NCI-H2107 treated with DMSO at 0.1 percent for 48 hours (cell line): Measurements from ENCODE around the gene RERE.
"Not testable (repeated sequence)": the region's sequence is repeated elsewhere in the genome, so short reads cannot be mapped to it uniquely, and the experiment has no call there.

Experiments used
- DNase-seq: peaks from one replicate; lab custom pipeline; 2025; ENCODE audit not compliant: unreplicated experiment; lab: John Stamatoyannopoulos, UW

Gene RERE

DNA sequence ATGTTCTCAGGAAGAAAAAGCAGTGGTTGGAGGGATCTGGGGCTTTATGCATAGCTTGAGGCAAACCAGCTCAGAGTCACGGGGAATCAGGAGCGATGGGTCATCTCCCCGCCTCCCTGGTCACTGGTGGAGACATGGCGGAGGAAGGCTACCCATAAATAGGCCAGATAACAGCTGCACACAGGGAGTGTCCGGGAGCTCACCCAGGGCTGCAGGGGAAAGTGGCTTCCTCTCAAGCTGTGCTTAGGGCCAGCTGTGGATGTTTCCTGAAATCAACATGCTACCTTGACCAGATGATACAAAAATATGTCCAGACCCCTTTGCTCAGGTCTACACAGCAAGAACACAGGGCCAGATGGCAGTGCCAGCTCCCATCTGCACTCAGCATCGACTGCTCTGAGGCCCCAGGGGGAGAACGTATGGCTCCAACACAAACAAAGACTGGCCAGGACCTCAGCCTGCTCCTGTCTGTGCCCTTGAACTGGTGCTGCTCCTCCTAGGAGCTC, 27.1 kb upstream of the RERE start:
- DNase-seq: no peak

DNA sequence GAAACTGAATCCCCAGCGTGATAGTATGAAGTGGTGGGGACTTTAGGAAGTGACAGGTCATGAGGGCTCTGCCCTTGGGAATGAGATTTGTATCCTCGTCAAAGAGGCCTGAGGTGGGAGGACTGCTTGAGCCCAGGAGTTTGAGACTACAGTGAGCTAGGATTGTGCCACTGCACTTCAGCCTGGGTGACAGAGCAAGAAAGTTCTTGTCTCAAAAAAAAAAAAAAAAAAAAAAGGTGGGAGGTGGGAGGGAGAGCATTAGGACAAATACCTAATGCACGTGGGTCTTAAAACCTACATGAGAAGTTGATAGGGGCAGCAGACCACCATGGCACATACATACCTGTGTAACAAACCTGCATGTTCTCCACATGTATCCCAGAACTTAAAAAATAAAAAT, 24.0 kb upstream of the RERE start:
- no peak for DNase-seq

DNA sequence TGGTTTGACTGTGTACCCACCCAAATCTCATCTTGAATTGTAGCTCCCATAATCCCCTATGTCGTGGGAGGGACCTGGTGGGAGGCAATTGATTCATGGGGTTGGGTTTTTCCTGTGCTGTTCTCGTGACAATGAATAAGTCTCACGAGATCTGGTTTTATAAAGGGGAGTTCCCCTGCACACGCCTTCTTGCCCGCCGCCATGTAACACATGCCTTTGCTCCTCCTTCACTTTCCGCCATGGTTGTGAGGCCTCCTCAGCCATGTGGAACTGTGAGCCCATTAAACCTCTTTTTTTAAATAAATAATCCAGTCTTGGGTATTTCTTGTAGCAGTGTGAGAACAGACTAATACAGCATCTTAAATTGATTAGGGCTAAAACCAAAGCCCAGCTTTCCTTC, 22.6 kb upstream of the RERE start:
- no peak for DNase-seq

DNA sequence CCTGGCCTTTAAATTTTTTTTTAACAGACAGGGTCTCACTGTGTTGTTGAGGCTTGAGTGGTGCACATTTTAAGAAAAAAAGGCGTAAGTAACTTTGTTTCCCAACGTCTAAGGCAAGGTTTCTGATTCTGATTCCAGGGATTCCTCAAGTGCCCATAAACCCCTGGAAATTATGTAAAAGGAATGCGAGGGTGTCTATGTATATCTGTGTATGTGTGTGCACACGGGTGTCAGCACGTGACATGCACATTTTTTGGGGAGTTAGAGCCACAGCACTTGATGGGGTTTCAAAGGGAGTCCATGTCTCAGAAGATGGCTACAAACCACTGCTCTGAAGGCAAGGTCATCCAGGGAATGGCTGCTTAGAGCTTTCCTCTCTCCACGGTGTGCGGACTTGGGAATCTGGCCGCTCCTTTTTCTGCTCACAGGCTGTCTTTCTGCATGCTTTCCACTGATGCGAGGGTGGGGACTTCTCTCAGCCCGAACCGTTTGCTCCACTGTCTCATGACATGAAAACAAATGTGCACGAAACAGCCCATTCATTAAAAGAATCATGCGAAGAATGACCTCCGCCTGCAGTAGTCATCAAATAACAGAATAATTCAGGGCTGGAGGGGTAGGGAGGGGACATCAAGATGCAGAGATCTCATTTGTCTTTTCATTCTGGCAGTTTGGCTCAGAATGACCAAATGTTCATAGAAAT, 18.7 kb upstream of the RERE start:
- DNase-seq: no peak

DNA sequence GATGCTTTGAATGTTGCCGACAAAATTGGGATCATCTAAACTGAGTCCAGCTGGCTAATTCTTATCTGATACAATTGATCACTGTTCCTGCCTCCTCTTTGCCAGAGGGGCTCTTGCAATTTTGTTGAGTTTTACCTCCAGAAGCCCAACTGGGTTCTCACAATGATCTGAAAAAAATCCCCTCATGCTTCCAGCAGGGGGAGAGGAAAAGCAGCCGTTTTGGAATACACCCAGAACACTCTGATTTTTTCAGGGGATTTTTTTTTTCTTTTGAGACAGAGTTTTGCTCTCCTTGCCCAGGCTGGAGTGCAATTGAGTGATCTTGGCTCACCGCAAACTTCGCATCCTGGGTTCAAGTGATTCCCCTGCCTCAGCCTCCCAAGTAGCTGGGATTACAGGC, 13.9 kb upstream of the RERE start:
- DNase-seq: no peak

DNA sequence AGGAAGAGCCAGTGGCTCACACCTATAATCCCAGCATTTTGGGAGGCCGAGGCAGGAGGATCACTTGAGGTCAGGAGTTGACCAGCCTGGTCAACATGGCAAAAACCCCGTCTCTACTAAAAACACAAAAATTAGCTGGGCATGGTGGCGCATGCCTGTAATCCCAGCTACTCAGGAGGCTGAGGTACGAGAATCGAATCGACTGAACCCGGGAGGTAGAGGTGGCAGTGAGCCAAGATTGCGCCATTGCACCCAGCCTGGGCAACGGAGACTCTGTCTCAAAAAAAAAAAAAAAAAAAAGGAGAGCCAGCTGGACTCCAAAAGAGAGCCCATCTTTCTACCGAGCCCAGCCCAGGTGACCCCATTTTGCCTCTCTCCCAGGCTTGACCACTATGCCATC, 13.3 kb upstream of the RERE start:
- not testable (repeated sequence) for DNase-seq

DNA sequence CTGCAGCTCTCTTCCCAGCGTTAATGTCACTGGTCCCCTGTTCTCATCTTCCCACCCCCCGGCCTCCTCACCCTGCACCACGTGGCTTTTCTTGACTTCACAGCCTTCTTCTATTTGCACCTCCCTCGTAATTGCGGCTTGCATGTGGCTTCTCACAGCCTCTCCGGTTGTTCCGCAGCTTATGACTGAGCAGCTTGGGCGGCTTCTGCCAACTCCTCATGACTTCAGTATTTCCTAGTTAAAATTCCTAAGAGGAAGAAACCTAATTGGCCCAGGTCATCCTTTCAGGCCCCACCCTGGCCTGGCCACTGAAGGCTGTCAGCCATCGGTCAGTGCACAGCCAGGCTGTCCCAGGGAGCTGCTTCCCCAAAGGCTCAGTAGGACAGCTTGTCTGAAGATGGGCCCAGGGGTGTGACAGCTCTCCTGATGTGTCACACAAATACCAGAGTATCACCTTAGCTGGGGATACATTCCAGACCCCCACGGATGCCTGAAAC, 8.6 kb upstream of the RERE start:
- DNase-seq: no peak

DNA sequence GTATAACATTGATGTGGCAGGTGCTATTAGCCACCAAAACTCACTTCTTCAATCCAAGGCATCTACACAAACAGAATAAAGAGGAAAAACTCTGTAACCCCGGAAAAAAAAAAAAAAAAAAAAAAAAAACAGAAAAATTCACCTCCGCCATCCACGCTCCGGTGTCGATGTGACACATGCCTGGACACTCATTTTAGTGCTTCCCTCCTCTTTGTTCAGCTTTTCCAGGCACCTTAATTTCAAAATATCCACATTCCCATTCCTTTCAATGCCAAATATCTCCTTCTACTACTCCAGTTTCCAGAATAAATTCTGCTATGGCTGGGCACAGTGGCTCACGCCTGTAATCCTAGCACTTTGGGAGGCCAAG, 5.8 kb upstream of the RERE start:
- no peak for DNase-seq

DNA sequence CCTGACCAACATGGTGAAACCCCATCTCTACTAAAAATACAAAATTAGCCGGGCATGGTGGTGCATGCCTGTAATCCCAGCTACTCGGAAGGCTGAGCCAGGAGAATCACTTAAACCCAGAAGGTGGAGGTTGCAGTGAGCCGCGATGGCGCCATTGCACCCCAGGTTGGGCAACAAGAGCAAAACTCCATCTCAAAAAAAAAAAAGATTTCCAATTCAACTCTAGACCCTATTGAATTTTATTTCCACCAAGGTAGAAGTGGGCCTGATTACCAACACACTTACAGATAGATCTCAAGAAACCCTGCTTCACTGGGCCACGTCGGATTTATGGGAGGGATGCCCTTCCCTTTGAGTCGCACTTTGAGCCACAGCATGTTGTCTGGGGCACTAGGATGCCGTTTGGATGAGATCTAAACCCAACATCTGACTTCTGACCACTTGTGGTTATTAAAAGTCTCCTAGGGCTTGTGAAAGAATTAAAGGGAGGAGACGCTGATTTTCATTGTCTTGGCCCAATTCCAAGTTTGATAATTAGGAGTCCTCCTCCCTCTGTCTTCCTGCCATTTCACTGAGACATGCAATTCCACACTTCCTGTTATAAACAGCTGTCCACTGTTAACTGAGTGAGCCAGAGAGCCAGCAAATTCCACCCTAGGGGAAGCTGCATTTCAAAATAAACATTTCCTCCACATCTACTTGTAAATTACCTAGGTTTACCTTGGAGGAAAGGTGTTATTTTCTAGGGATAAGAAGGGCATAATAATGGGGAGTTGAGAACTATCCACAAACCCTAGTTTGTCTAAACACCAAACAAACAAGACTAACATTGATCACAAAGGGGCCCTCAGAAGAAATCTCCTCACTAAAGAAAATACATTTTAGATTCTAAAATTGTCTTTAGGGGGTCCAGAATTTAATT, 5.2 kb upstream of the RERE start:
- no peak for DNase-seq

DNA sequence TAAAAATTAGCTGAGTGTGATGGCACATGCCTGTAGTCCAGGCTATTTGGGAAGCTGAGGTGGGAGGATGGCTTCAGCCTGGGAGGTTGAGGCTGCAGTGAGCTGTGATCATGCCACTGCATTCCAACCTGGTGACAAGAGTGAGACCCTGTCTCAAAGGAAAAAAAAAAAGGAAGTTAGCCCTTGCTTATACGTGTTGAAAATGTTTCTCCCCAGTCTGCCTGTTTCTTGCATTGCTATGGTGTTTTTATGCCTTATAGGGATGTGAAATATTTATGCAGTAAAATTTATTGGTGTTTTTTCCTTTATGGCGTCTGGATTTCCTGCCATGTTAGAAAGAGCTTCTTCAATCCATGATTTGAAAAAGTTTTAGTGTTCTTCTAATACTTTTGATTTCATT, 3.6 kb upstream of the RERE start:
- DNase-seq: no peak

DNA sequence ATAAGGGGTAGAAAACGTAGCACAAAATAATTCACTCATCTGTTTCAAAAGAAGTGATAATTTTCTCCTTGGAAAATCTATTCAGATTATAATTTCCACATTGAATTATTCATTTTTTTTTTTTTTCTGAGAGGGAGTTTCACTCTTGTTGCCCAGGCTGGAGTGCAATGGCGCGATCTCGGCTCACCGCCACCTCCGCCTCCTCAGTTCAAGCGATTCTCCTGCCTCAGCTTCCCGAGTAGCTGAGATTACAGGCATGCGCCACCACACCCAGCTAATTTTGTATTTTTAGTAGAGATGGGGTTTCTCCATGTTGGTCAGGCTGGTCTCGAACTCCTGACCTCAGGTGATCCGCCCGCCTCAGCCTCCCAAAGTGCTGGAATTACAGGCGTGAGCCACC, 1.3 kb upstream of the RERE start:
- DNase-seq: not testable (repeated sequence)

DNA sequence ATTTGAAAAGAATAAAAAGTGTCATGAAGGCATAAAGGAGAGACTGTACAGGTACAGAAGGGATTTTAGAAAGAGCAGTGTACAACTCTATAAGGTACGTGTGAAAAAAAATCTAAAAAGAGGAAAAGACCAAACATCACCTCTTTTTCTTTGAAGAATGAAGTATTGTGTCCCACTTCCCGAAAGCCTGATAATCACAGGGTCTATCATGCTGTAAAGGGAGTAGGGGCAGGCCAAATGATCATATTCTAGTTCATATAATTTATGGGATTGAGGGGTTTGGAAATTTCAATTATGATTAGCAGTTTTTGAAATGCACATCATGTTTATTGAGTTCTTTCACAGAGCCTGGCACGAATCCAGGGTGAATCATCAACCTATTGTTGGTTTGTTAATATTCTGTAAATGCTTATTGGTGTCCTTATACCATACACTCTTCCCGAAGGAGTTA, 910 bp upstream of the RERE start:
- no peak for DNase-seq

DNA sequence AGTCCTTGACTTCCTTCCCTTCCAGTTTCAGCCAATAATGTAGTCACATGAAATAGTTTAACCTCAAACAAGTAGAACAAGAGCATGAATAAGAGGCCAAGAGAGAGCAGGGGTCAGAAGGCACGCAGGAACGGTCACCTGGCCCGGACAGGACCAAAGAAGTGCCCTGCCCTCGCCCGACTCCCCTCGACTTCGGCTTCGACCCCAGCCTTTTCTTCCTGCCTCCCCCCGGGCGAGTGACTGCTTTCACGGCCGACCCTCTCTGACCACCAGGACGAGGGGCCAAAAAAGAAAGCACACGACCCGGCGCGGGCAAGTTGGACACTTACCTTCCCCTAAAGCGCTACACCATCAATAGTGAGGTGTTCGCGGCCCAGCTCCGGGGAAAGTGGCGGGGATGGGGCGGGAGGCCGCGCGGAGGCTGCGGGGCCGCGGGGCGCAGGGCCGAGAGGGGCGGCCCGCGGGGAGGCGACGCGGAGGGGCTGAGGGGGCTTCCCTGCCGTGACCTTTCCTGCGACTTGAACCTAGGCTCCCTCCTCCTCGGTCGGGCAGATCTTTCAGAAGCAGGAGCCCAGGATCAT, 519 bp downstream of the RERE start:
- DNase-seq: no peak

DNA sequence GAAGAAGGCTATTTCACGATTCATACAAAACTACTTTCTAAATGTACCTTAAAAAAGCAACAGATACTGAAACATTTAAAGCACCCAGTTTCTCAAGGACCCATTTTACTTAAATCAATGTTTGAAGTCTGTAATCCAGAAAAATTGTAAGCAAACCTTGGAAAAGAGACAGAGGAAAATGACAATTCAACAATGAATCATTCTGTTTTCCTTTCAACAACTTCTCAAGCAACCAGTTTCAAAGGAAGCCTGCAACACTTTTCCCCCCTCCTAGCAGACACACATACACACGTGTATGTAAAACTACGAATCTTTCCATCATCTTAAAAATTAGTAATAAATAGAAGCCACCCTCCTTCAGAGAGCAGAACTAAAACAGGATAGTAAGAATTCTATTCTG, 1.2 kb downstream of the RERE start:
- no peak for DNase-seq

DNA sequence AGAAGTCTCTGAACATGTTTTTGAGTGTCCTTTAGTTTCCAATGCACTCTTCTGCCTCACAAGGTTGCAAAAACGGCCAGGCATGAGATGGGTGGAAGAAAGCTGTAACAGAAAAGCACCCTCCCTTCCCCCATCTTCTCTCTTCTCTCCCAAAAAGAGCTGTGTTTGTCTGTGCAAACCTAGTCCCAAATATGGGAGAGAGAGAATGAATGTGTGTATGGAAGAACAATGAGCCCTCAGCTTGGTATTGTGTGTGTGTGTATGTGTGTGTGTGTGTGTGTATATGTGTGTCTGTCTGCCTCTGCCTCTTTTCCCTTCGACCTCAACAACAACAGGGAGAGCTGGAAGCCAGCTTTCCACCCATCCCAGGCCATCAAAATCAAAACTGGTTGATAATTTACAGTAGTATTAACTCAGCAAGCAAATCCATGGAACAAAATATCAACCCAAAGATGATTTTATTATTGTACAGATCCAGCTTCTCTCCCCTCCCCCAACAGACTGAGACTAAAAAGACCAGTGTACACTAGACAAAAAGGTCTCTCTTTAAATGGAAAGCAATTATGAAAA, 1.8 kb downstream of the RERE start:
- DNase-seq: no peak

DNA sequence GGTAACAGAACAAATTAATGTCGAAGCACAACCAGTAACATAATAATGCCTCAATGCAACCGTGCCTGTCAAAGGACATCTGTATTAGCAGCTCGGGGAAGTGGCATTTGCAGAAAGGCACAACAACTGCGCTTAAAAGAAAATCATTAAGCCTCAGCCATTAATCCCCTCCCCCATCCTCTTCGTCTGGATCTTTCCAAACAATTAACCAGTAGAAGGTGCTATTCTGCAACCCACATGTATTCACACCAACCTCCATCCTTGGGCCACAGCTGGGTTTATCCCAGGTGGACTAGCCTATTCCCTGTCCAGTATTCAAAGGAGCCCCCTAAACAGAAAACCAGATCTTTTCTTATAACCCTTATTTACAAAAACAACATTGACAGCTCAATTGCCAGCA, 2.6 kb downstream of the RERE start:
- no peak for DNase-seq

DNA sequence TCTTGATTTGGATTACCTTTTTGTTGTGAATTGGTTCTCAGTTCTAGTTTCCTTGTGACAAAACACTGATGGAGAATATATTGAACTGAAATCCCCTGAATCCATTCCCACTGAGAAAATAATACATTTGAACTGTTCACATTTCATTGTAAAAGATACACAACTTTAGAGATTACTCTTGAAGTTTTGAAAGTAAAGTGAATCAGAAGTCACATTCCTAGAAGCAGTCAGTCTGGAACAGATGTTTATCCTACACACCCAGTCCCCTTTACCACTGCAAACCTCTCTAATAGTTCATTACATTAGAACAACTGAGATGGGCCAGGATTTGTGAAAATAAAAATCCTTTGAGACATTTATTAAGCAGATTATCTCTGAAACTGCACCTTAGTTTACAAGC, 3.4 kb downstream of the RERE start:
- DNase-seq: no peak

DNA sequence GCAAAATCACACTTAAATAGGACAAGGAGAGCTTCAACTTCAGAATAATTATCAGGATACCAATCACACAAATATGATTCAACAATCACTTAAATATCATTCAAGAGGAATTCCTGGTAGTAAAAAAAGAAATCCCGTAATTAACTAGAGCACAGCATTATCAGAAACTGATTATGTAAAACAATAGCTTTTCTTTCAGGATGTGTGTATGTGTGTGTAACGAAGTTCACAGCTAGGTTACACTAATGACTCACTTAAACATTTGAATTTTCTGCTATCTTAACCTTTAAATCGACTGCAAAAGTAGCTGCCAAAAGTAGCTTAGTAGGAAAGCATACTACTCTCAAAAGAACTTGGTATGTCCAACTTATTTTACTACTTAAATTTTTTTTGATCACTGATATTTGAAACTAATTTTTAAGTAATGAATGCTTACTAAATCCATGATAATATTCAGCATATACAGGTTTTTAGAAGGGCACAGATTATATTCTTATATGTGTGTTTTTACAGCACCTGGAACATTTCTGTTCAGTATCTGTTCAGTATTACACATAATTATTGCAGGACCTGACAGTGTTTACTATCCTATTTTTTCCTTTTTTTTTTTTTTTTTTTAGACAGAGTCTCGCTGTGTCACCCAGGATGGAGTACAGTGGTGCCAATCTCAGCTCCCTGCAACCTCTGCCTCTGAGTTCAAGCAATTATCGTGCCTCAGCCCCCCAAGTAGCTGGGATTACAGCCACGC, 4.2 kb downstream of the RERE start:
- no peak for DNase-seq

DNA sequence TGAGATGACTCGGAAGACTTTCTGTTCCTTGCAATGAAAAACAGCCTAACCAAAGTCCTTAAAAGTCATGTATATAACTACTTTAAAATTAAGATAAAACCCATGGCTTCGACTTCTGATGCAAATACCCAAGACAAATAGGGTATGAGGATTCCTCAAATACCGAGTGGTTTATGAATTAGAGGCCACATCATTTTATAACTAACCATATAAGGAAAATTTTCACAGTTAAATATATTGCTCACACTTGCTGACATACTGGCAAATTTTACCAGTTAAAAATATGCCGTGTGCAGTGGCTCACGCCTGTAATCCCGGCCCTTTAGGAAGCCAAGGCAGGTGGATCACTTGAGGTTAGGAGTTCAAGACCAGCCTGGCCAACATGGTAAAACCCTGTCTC, 5.4 kb downstream of the RERE start:
- DNase-seq: no peak

DNA sequence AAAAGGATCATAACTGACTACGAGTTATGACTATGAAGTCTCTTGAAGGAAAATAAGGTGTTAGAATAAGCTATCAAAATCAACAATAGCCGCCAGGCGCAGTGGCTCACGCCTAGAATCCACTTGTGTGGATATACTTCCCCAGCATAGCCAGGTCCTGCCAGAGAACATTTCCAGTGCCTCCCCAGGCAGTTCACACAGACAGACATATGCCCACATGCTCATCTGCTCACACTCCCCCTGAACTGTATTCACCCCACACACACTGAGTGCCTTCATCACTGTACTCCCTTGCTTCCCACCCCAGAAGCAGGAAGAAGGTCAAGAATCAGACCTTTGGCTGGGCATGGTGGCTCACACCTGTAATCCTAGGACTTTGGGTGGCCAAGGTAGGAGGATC, 6.5 kb downstream of the RERE start:
- DNase-seq: no peak

DNA sequence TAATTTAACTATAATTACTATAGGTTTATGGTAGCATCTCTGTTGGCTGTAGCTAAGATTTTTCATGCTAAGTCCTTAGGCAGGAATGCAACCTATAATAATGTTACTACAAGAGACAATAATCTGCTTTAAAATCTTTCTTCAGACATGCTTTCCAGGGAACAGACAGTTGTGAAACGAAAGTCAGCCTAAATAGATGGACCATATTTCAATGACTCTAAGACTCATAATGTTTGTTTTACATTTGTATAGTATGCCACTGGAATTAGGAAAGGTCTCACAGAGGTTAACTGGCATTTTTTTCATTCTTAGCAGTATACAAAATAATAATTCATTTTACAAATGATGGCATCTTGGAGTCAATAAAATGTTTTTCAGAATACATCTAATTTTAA, 8.1 kb downstream of the RERE start:
- no peak for DNase-seq
